C4-2B (cell line): ENCODE measurements around the gene WDR88.

Experiments
- CTCF ChIP-seq: fragments of 450-650 bp; conservative IDR thresholded peaks from 2 replicates; pipeline ENCODE4 v1.5.1; 2017; ENCODE audit warnings: mild to moderate bottlenecking
- ZFX ChIP-seq: fragments of 450-650 bp; IDR thresholded peaks from 2 replicates; pipeline ENCODE4 v1.6.1; 2017

GRCh38 chr19:33094436-33095067, 37.4 kb upstream of the WDR88 start:
- no peak for TF ChIP-seq CTCF
- TF ChIP-seq ZFX, result no peak
